ENCODE measurements around the gene TAF11L8.
"Not testable (repeated sequence)": the region's sequence is repeated elsewhere in the genome, so short reads cannot be mapped to it uniquely, and the experiment has no call there.

Gene TAF11L8

GRCh38 chr5:17604951-17605350 is 14.2 kb upstream of the TAF11L8 start:
- no peak for TF ChIP-seq CTCF (IDR thresholded peaks at IDR 0.05; ENCODE audit: extremely low read depth, insufficient read depth, missing control alignments)
- DNase-seq (ENCODE audit: low spot score): no peak
- in situ Hi-C loops (cut with MboI; ENCODE audit: low pct_unique_long_range_greater_than_20kb, low sequenced_read_pairs, unreplicated experiment): no loop called here

GRCh38 chr5:17603880-17604279 is 13.1 kb upstream of the TAF11L8 start, which contains the start of gene TAF11L11:
Gene TAF11L11, plus strand, starts transcription at chr5:17604183.
- DNase-seq (ENCODE audit: low spot score); in situ Hi-C loops (cut with MboI; ENCODE audit: low pct_unique_long_range_greater_than_20kb, low sequenced_read_pairs, unreplicated experiment): not testable (repeated sequence)

GRCh38 chr5:17597728-17598127 is 7.0 kb upstream of the TAF11L8 start, which contains the start of gene TAF11L10:
Gene TAF11L10, minus strand, starts transcription at chr5:17597828.
- in situ Hi-C loops (cut with MboI; ENCODE audit: low pct_unique_long_range_greater_than_20kb, low sequenced_read_pairs, unreplicated experiment); DNase-seq (ENCODE audit: low spot score): not testable (repeated sequence)

- in situ Hi-C loops (cut with MboI; ENCODE audit: low pct_unique_long_range_greater_than_20kb, low sequenced_read_pairs, unreplicated experiment); DNase-seq (ENCODE audit: low spot score): not testable (repeated sequence)
Measured at GRCh38 chr5:17594255-17594654, 3.5 kb upstream of the TAF11L8 start, which contains the start of gene TAF11L9. Gene TAF11L9, minus strand, starts transcription at chr5:17594394.

GRCh38 chr5:17585658-17586057 is 5.1 kb downstream of the TAF11L8 start, which contains the start of gene TAF11L7:
Gene TAF11L7, minus strand, starts transcription at chr5:17585758.
- DNase-seq (ENCODE audit: low spot score); in situ Hi-C loops (cut with MboI; ENCODE audit: low pct_unique_long_range_greater_than_20kb, low sequenced_read_pairs, unreplicated experiment): not testable (repeated sequence)

Measured in GM13977 (cell line).